GM12873 (cell line): ENCODE results near the gene RAB11B.

Experiments used
- TF ChIP-seq, protein P1 (sequence below): IDR thresholded peaks from 2 replicates; pipeline ENCODE4 v1.5.1; 2012; ENCODE audit warnings: low read depth, mild to moderate bottlenecking, moderate library complexity, low read length, control low read depth; ENCODE audit not compliant: insufficient read depth; ENCODE audit errors: missing control alignments

Gene RAB11B

DNA sequence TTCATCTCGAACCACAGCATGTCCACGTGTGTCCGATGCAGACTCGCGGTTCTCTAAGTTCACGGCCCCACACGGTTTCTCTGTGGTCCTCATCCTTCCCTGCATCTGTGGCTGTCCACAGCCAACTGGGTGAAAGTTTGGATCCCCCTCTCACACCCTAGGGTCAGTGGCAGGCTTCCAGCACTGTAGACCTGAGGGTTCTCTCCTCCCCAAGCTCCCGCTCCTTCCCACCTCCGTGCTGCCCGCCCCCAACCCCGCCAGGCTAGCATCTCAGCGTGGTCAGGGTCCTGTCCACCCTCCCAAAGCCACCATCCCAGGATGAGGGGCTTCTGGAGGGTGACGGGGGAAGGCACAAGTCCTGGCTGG is 23.2 kb upstream of the RAB11B start:
- TF ChIP-seq, protein P1, sequence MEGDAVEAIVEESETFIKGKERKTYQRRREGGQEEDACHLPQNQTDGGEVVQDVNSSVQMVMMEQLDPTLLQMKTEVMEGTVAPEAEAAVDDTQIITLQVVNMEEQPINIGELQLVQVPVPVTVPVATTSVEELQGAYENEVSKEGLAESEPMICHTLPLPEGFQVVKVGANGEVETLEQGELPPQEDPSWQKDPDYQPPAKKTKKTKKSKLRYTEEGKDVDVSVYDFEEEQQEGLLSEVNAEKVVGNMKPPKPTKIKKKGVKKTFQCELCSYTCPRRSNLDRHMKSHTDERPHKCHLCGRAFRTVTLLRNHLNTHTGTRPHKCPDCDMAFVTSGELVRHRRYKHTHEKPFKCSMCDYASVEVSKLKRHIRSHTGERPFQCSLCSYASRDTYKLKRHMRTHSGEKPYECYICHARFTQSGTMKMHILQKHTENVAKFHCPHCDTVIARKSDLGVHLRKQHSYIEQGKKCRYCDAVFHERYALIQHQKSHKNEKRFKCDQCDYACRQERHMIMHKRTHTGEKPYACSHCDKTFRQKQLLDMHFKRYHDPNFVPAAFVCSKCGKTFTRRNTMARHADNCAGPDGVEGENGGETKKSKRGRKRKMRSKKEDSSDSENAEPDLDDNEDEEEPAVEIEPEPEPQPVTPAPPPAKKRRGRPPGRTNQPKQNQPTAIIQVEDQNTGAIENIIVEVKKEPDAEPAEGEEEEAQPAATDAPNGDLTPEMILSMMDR: no peak

DNA sequence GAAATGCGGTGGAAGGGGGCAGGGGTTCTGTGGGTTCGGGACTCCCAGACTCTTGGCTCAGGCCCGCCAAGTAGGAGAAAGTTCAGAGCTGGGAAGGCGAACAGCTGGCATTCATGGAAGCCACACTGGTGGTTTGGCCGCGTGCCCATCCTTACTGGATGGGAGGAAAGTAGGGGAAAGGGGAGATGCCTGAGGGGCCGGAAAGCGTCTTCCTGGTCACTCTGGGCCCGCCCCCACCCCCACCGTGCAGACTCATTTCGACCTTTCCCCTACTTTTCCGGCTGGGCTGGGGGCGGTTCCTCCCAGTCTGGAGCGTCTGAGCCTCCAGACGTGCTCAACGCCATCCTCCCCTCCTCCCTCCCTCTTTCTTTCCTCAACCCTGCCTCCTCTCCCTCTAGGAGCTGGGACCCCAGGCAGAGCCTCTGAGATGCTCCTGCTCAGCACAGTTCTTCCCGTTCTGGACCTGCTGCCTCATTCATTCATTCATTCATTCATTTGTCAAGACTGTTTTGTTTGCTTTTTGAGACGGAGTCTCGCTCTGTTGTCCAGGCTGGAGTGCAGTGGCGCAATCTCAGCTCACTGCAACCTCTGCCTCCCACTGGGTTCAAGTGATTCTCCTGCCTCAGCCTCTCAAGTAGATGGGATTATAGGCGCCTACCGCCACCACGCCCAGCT is 22.7 kb upstream of the RAB11B start:
- TF ChIP-seq, protein P1: no peak

DNA sequence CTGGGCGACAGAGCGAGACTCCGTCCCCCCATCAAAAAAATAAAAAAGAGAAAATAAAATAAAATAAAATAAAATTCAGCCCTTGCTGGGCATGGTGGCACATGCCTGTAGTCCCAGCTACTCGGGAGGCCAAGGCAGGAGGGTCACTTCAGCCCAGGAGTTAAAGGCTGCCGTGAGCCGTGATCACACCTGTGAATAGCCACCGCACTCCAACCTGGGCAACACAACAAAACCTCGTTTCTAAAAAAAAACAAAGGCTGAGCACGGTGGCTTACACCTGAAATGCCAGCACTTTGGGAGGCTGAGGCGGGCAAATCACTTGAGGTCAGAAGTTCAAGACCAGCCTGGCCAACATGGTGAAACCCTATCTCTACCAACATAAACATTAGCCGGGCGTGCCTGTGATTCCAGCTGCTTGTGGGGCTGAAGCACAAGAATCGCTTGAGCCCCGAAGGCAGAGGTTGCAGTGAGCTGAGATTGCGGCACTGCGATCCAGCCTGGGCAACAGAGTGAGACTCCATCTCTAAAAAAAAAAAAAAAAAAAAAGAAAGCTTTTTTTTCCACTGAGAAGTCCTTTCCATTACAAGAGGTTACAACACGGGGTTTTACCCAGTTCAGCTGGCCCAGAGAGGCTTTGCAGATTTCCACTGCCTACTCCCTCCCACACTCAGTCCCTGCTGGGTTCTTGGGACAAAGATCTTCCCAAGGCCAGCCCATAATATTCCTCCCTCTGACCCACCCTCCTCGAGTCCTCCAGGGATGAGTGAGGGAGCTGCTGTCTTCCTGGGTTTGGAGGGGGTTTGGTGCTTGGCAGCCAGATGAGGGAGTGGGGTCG is 19.8 kb upstream of the RAB11B start:
- TF ChIP-seq, protein P1: no peak

DNA sequence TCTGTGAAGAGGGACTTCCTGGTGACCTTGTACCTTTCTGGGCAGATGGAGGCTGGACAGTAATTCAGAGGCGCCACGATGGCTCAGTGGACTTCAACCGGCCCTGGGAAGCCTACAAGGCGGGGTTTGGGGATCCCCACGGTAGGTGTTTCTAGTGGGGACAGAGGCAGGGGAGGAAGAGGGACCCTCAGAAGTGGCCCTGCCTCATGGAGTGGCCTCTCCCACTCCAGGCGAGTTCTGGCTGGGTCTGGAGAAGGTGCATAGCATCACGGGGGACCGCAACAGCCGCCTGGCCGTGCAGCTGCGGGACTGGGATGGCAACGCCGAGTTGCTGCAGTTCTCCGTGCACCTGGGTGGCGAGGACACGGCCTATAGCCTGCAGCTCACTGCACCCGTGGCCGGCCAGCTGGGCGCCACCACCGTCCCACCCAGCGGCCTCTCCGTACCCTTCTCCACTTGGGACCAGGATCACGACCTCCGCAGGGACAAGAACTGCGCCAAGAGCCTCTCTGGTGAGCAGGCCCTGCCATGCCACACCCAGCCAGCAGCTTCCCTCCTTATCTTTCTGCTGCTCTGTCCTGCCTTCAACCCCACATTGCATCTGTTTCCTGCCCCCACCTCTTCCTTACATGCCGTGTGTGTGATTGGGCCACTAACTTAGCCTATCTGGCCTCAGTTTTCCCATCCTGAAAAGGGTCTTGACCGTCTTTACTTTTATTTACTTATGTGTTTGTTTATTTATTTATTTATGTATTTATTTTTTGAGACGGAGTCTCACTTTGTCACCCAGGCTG is 19.0 kb upstream of the RAB11B start:
- TF ChIP-seq, protein P1: no peak

DNA sequence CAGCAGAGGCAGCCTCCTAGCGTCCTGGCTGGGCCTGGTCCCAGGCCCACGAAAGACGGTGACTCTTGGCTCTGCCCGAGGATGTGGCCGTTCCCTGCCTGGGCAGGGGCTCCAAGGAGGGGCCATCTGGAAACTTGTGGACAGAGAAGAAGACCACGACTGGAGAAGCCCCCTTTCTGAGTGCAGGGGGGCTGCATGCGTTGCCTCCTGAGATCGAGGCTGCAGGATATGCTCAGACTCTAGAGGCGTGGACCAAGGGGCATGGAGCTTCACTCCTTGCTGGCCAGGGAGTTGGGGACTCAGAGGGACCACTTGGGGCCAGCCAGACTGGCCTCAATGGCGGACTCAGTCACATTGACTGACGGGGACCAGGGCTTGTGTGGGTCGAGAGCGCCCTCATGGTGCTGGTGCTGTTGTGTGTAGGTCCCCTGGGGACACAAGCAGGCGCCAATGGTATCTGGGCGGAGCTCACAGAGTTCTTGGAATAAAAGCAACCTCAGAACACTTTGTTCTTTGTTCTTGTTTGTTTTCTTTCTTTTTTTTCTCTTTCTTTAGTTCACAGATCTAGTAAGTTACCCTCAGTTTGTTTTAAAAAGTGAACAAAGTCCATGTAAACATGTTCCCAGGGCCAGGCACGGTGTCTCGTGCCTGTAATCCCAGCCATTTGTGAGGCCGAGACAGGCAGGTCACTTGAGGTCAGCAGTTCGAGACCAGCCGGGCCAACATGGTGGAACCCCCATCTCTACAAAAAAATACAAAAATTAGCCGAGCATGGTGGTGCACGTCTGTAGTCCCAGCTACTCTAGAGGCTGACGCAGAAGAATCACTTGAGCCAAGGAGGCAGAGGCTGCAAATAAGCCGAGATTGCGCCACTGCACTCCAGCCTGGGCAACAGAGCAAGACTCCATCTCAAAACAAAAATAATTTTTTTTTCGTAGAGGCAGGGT is 16.0 kb upstream of the RAB11B start:
- TF ChIP-seq, protein P1: no peak

DNA sequence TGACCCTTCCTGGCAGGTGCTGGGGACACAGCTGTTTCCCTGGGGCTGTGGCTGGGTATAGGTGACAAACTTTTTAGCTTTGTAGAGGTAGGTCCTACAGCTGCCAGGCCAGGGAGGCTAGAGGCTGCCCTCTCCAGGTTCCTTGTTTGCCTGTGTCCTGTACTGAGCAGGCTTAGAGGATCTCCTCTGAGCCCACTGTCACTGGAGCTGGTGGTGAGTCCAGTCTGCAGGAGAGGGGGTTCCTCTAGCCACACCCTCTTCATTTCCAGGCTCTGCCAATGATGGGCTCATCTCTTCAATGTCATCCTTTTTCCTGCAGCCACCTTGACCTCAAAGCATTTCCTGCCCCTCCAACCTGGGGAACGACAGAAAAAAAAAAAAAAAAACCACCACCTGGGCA is 12.6 kb upstream of the RAB11B start:
- TF ChIP-seq, protein P1: no peak
